GM21390 (cell line): ENCODE measurements around the gene SCNN1G.

Experiments used
- ATAC-seq: cut with Tn5 transposase; IDR thresholded peaks from one replicate; pipeline ENCODE4 v1.9.1; 2021; ENCODE audit not compliant: unreplicated experiment

SCNN1G gene

DNA sequence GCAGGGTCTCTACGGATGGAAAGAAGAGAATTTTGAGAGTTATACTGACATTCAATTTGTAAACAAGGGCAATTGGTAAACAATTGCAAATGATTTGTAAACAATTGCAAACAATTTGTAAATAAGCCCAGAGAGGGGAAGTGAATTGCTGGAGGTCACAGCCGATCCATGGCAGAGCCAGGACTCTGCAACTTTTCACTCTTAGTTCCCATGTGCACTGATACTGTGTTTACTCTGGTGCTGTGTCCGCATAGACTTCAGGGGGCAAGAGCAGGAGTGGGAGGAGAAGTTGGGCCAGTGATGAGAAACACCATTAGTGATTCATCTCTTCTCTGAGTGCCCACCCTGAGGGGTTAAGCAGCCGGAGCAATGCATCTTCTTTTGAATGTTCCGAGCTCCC, 14.0 kb downstream of the SCNN1G start:
- no peak for ATAC-seq

DNA sequence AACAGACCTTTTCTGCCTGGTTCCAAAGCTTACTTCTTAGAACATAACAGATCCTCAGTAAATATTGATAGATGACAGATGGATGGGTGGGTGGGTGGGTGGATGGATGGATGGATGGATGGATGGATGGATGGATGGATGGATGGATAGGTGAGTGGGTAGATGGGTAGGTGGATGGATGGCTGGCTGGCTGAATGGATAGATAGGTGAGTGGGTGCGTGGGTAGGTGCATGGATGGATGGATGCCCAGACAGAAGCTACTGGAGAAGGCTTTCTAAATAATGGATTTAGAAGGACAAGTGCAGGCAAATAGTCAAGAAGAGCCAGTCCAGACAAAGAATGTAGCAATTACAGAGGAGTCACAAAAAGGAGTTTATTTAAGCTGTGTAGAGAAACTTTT, 19.6 kb downstream of the SCNN1G start:
- no peak for ATAC-seq

DNA sequence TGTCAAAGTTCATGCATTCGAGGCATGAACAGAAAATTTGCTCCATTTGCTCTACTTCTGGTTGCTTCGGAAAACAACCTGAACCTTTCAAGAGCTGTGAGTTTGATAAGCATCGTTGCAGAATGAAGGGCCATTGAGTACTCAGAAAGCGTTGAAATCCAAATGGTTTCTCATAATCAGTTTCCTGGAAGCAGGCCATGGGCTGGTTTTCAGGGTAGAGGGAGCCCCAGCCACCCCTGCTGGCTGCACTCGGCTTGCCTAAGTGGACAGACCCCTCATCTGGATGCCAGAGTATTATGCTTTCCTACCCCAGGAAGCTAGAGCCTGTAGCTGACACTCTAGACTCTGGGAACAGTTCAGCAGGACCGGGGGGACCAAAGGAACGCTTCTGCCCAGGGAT, 24.4 kb downstream of the SCNN1G start:
- ATAC-seq: no peak

DNA sequence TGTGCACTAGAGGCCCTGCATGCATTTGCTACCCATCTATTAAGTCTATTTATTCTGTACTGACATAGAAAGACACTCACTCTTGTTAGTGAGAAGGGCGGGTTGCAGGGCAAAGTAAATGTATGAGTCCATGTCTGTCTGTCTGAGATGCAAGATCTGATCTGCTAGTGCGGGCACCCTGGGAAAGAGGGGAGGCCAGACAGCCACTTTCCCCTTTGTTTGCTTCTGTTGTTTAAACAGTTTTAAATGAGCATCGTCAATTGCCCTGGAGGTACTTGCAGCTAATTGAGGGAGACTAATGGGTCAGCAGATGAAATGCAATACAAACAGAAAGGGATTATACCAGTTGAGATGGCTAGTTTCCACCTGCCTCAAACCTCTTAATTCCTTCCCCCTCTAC, 24.9 kb downstream of the SCNN1G start:
- ATAC-seq: no peak

DNA sequence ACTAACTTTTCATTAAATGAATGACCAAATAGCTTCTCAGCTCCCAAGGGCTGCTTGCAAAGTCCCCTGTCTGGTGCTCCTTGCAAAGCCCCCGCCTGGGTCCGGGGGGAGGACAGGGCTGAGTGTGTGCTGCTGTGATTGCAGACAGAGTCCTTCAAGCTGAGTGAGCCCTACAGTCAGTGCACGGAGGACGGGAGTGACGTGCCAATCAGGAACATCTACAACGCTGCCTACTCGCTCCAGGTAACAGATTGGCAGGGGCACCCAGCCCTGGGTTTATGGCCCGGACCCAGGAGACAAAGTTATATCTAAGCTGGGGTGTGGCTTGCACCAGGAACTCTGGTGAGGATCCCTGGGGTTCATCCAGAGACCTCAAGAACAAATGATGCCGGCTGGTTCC, 27.1 kb downstream of the SCNN1G start:
- no peak for ATAC-seq

DNA sequence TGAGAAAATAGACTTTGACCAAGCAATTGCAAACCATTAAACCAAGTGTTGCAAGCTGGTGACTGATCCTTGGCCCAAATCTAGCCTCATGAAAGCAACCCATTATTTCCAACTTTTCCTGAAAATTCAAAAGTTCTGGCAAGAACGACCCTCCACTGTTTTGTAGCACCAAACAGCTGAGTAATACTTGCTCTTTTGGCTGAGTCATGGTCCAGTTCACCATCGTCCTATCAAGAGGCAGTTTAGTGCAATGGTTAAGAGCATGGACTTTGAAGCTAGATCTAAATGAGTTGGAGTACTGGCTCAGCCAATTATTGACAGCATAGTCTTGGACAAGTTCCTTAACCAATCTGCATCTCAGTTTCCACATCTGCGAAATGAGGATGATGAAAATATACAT, 31.3 kb downstream of the SCNN1G start:
- ATAC-seq: no peak

DNA sequence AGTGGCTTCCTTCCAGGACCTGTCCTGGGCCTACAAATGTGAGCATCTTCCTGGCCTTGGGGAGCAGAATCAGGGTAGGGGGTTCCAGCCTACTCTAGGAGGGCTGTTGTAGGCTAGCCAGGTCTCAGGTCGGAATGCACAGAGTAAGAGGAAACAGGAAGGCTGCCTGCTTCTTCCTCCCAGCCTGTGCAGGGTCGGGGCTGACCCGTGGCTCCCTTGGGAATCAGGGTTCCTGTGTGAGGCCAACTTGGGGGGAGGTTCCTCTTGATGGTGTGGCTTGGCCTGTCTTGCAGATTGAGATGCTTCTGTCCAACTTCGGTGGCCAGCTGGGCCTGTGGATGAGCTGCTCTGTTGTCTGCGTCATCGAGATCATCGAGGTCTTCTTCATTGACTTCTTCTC, 32.3 kb downstream of the SCNN1G start:
- ATAC-seq: no peak

DNA sequence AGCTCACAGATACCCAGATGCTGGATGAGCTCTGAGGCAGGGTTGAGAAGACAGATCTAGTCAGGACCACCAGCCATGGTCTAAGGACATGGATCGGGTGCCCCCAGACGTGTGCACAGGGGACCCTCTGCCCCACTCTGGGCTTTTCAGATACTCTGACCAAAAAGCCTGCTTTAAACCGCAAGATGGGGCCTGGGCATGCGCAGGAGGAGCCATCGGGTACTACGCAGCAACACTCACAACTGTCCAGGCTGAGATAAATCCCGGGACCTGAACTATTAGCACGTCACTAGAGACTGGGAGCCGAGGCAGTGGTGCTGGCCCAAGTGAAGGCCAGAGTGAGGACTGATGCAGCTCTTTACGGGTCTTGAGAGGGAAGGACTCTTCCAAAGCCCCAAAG, 32.9 kb downstream of the SCNN1G start:
- no peak for ATAC-seq

DNA sequence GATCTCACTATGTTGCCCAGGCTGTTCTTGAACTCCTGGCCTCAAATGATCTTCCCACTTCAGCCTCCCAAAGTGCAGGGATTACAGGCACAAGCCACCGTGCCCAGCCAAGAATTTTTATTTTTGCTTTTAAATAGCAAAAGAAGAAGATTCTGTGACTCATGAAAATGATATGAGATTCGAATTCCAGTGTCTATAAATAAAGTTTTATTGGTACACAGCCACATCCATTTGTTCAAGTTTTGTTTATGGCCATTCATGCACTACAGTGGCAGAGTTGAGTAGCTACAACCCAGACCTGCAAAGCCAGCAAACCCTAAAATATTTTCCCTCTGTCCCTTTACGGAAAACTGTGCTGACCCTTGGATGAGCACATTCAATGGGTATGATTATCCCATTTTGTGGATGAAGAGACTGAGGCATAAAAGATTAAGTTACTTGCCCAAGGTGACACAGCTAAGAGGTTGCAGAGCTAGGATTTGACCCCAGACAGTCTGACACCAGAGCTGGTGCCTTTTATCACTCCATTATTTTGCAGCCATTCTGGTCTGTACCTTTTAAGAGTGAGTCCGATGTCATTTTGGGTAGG, 34.2 kb downstream of the SCNN1G start:
- no peak for ATAC-seq

DNA sequence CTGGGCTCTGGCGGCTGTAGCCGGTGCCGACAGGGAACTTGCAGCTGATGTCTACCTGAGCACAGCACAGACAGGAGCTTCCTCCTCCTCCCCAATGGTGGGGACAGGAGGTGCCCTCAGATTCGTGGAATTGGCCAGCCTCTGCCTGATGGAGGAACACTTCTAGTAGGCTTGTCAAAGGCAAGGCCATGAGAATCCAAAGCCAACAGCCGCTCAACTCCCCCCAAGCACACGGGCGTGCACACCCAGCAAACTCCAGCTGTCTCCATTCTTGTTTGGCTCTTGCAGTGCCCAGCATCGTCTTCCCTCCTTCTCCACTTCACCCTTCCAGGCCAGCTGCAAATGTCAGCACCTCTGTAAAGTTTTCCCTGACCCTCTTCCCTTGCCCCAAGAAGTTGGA, 35.1 kb downstream of the SCNN1G start:
- ATAC-seq: no peak

DNA sequence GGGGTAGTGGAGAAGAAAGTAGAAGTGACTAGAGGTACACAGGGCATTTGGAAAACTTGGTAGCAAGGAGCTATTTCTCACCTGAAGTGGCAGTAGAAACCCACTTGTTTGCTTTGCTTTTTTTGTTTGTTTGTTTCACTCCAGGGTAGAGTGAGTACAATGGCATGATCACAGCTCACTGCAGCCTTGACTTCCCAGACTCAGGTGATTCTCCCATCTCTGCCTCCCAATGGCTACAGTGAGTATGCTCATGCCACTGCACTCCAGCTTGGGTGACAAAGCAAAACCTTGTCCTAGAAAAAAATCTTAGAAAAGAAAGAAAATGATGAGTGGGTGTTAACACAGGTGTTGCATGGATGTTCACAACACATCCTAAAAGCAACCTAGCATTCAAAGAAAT, 40.4 kb downstream of the SCNN1G start:
- ATAC-seq: no peak

DNA sequence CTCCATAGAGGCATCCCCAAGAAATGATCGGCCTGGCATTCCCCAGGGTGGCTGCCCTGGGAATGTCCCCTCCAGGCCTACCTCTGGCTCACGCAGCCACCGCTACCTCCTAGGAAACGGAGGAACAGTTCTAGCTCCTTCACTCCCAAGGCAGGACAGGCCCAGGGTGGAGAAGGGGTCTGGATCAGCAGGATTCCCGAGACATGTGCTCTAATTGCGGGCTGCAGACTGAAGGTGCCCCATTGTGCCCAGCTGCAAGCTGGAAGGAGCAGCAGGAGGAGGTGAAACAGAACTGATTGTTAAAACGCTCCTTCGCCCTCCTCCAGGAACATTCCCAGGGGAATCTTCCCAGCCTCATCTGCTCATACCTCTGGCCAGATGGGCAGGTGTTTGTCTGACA, 40.8 kb downstream of the SCNN1G start:
- no peak for ATAC-seq

DNA sequence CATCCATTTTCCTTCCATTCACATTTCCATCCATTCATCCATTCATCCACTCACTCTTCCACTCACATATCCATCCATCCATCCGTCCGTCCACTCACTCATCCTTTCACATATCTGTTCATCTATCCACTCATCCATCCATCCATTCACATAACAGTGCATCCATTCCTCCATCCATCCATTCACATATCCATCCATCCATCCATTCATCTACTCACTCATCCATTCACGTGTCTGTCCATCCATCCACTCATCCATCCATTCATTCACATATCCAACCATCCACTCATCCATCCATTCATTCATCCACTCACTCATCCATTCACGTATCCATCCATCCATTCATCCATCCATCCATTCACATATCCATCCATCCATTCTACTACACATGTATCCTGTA, 42.6 kb downstream of the SCNN1G start:
- no peak for ATAC-seq

DNA sequence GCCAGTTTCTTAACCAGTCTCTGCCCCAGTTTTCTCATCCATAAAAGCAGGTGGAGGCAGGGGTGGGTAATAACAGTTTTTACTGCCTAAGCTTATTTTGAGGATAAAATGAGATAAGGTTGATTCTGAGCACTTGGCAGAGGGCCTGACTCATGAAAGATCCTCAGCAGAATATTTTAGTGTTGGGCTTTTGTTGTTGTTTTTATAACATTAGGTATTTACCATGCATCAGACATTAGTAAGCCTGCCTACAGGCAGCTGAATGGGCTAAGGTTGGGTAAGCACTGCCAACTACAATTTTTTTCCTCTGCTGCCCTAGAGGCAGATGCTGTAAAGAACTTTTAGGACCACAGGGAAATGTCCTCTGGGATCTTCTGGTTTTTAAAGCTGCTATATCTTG, 43.1 kb downstream of the SCNN1G start:
- ATAC-seq: no peak

DNA sequence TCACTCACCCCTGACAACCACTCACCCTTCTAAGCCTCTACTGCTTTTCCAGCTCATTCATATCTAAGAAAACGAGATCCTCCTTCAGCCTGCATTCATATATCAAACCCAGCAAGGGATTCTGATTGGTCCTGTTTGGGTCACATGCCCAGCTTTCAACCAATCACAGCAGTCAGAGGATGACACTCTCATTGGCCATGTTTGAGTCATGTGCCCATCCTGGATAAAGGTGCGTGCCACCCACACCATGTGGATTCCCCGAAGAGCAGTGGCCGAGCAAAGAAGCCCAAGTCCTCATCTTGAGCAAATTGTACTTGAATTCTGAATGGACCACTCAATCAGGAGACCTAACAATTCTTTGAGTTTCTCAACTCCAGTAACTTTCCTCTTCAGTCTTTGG, 45.0 kb downstream of the SCNN1G start:
- ATAC-seq: no peak

DNA sequence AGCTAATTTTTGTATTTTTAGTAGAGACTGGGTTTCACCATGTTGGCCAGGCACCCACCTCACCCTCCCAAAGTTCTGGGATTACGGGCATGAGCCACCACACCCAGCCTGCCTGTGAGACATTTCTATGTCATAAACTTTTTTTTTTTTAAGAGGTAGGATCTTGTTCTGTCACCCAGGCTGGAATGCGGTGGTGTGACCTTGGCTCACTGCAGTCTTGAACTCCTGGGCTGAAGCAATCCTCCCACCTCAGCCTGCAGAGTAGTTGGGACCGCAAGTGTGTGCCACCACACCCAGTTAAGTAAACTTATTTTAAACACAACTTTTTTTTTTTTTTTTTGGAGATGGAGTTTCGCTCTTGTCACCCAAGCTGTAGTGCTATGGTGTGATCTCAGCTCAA, 47.2 kb downstream of the SCNN1G start:
- no peak for ATAC-seq

DNA sequence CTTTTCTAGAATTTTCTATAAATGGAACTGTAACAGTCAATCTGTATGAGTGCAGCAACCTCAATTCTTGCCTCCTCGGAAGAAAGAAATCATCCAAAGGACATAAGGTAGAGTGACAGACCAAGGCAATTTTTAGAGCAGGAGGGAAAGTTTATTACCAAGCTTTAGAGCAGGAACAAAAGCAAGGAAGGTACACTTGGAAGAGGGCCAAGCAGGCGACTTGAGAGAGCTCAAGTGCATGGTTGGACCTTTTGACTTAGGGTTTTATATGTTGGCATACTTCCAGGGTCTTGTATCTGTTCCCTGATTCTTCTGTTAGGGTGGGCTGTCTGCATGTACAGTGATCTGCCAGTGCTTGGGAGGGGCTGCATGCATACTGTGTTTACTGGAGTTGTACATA, 50.3 kb downstream of the SCNN1G start:
- ATAC-seq: no peak

DNA sequence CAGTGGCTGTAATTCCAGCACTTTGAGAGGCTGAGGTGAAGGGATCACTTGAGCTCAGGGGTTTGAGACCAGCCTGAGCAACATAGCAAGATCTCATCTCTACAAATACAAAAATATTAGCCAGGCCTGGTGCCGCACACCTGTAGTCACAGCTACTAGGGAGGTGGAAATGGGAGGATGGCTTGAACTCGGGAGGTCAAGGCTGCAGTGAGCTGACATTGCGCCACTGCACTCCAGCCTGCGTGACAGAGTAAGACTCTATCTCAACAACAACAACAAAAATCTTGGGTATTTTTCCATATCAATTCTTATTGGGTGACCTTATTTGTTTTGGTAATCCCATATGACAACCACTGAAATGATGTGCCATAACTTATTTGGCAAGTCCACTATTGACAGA, 52.6 kb downstream of the SCNN1G start:
- no peak for ATAC-seq

DNA sequence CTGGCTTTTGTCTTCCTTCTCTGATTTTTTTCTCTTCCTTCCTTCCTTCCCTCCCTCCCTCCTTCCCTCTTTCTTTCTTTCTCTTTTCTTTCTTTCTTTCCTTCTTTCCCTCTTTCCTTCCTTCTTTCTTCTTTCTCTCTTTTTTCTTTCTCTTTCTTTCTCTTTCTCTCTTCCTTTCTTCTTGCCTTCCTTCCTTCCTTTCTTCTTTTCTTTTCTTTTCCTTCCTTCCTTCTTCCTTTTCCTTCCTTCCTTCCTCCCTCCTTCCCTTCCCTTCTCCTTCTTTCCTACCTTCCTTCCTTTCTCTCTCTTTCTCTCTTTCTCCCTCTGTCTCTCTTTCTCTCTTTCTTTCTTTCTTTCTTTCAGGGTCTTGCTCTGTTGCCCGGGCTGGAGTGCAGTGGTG, 54.4 kb downstream of the SCNN1G start:
- ATAC-seq: no peak

DNA sequence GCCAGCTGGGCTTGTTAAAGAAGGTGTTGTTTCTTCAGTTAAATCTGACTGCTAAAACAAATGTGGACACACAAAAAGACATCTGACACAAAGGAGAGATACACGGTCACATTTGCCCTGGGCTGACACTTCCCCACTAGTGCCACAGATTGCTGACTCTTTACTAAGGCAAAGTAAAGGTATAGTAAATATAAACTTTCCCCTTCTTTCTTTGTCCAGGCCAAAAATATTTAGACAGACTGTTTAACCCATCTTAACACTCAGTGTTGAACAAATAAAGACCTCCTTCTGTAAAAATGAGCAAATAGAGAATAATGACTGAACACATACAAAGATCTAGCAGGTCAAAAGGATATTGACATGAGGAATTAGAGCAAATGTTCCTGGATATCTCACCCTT, 58.4 kb downstream of the SCNN1G start:
- ATAC-seq: no peak

DNA sequence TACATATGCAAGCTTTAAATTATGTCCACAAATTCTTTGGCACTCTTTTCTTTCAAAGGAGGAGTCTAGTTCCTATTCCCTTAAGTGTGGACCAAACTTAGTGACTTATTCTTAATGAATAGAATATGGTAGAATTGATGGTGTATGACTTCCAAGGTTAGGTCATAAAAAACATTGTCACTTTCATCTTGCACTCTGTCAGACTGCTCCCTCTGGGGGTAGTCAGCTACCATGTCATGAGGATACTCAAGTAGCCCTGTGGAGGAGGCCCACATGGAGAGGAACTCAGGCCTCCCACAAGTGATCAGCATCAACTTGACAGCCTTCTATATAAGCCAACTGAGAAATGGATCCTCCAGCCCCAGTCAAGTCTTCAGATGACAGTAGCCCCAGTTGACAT, 61.6 kb downstream of the SCNN1G start:
- no peak for ATAC-seq

DNA sequence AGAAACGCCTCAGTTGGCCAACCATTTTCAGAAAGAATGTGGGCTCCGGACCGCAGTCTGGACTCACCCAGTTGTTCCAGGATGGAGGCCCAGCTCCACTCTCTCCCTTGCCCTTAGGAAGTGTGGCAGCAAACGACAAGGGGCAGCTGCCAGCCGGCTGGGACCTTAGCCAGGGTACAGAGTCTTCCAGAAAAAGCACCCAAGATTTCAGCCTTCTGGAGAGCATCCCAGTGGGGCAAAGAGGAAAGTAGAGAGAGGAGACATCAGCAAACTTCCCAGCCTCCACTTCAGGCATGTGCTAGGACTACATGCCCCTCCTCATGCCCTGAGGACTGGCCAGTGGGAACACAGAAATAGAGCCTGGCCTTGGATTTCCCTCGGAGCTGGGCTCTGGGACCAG, 62.7 kb downstream of the SCNN1G start:
- ATAC-seq: no peak

DNA sequence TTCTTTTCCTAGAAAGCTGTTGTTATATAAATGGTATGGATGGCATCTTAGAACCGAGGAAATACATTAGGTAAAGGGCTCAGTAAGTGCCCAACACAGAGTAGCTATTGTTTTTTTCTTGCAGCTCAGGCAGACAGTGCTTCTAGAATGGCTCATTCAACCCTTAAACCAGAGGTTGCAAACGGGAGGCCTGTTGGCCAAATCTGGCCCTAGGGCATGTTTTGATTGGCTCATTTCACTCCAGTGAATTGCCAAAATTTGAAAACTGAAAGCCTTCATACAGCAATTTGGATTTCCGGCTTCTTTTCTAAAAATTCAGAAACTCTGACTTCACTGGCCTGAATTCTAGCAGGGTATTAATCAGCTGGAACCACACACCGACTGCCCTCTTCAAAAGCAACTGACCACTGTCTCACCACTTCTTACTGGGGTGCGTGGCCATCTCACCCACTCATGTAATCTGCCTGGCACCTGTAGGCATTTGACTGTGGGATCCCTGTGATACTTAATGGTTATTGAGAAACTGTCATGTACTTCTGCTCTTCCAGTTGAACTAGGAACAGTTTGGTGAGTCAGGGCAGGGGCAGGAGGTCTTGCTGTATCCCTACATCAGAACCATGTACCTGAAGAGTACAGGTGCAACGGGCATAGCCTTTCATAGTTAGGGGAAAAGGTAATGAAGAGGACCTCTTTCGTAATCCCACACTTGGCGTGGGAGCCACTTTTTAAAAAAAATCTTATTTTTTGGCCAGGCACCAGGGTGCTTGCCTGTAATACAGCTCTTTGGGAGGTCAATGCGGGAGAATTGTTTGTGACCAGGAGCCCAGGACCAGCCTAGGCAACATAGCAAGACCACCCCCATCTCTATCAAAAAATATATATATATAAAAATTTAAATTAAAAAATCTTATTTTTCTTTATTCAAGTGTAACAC, 66.0 kb downstream of the SCNN1G start:
- no peak for ATAC-seq
